ENCODE measurements around the gene PRMT2.

Gene PRMT2

DNA sequence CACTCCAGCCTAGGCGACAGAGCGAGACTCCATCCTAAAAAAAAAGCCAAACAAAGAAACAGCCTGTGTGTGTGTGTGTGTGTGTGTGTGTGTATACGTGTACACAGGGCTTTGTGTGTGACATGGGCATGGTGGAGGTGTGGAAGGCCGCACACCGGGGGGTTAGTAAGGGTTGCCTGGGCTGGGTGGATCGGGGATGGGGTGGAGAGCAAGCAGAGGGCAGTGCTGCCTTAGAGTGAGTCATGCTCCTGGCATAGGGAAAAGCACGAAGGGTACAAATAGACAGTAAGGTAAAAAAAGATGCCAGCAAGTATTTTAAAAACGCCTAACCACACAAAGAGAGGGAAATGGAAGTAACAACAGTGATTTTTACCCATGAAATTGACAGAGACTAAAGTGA is 6.2 kb downstream of the PRMT2 start:
- TF ChIP-seq FOXA1 (IDR thresholded peaks at IDR 0.05): no peak
- no peak for TF ChIP-seq L3MBTL2 (conservative IDR thresholded peaks at IDR 0.05)
- TF ChIP-seq, protein P1, sequence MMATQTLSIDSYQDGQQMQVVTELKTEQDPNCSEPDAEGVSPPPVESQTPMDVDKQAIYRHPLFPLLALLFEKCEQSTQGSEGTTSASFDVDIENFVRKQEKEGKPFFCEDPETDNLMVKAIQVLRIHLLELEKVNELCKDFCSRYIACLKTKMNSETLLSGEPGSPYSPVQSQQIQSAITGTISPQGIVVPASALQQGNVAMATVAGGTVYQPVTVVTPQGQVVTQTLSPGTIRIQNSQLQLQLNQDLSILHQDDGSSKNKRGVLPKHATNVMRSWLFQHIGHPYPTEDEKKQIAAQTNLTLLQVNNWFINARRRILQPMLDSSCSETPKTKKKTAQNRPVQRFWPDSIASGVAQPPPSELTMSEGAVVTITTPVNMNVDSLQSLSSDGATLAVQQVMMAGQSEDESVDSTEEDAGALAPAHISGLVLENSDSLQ (IDR thresholded peaks at IDR 0.05): no peak
- no peak for TF ChIP-seq NFRKB (IDR thresholded peaks at IDR 0.05)
- TF ChIP-seq ELF4 (IDR thresholded peaks at IDR 0.05): no peak
- TF ChIP-seq HDGF (IDR thresholded peaks at IDR 0.05; ENCODE audit: borderline replicate concordance): no peak
- no peak for TF ChIP-seq ARNT (IDR thresholded peaks at IDR 0.05)
- TF ChIP-seq FOXM1 (IDR thresholded peaks at IDR 0.05; ENCODE audit: borderline replicate concordance): no peak
- CTCF ChIA-PET: no interaction called here
- POLR2A ChIA-PET: no interaction called here
- DNase-seq (ENCODE audit: extremely low spot score): no peak

DNA sequence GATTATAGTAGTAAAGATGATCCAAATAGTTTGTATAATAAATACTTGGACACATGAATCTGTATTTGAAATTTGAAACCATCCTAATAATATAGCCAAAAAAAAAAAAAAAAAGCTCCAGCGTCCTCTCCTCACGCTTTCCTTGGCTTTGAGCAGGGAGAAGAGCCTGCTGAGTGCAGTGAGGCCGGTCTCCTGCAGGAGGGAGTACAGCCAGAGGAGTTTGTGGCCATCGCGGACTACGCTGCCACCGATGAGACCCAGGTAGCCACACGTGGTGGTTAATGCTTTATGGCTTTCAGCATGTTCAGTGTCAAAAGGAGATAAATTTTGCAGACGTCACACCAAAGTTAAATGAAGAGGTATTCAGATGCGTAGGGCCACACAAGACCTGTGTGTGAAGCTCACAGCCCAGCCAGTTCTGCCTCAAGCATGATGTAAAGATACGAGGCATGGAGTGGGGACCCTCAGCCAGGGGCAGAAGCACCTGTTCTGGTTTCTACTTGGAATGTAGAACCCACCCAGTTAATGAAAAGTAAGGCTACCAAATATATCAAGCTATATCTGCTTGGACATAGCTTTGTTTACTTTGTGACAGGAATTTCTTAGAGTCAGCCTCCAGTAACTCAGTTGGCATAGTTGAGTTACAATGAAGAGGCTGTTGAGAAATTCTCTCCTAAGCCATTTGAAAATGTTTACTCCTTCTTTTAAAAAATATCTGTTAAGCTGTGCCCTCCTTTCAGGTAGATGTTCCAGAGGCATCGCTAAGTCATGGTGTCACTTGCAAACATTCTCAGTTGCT is 8.1 kb downstream of the PRMT2 start:
- TF ChIP-seq L3MBTL2 (conservative IDR thresholded peaks at IDR 0.05) (no peak), FOXM1 (IDR thresholded peaks at IDR 0.05; ENCODE audit: borderline replicate concordance) (no peak), FOXK2 (IDR thresholded peaks at IDR 0.05) (no peak), ARNT (IDR thresholded peaks at IDR 0.05) (no peak), NFRKB (IDR thresholded peaks at IDR 0.05) (no peak), SUZ12 (IDR thresholded peaks at IDR 0.05) (no peak), BHLHE40 (IDR thresholded peaks at IDR 0.05; ENCODE audit: borderline replicate concordance) (no peak), TARDBP (IDR thresholded peaks at IDR 0.05) (no peak), FOXA1 (IDR thresholded peaks at IDR 0.05) (no peak), CTBP1 (IDR thresholded peaks at IDR 0.05; ENCODE audit: borderline replicate concordance) (no peak), SP1 (IDR thresholded peaks at IDR 0.05) (no peak), LEF1 (IDR thresholded peaks at IDR 0.05; ENCODE audit: borderline replicate concordance) (no peak), ZNF384 (IDR thresholded peaks at IDR 0.05) (no peak)
- TF ChIP-seq, protein P1 (IDR thresholded peaks at IDR 0.05): no peak
- CTCF ChIA-PET: no interaction called here
- POLR2A ChIA-PET: interaction anchor here (1.2 kb wide), 1 partner anchor 8 kb away, joined by 5 read pairs; the partner anchor contains the start of gene PRMT2
- no peak for DNase-seq (ENCODE audit: extremely low spot score)

DNA sequence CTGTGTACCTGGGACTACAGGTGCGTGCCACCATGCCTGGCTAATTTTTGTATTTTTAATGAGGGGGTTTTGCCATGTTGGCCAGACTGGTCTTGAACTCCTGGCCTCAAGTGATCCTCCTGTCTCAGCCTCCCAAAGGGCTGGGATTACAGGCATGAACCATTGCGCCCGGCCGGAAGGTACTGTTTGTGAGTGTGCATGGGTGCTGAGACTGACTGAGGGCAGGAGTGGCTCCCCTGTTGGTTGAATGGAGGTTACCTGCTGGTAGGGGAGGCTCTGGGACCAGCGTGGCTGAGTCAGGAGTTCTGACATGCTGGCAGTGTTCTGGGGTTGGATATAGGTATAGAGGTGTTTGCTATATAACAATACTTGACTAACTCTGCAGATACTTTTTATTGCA is 10.4 kb downstream of the PRMT2 start:
- ChIA-PET POLR2A (interaction anchor here (1.0 to 1.4 kb wide), 2 partner anchors 10 to 11 kb away, joined by 6 to 7 read pairs; partner anchors contain the start of gene PRMT2), CTCF (no interaction called here)
- TF ChIP-seq FOXK2 (IDR thresholded peaks at IDR 0.05): no peak
- TF ChIP-seq HDGF (IDR thresholded peaks at IDR 0.05; ENCODE audit: borderline replicate concordance): no peak
- no peak for TF ChIP-seq NFRKB (IDR thresholded peaks at IDR 0.05)
- no peak for TF ChIP-seq TARDBP (IDR thresholded peaks at IDR 0.05)
- TF ChIP-seq LEF1 (IDR thresholded peaks at IDR 0.05; ENCODE audit: borderline replicate concordance): no peak
- TF ChIP-seq CTBP1 (IDR thresholded peaks at IDR 0.05; ENCODE audit: borderline replicate concordance): no peak
- no peak for TF ChIP-seq L3MBTL2 (conservative IDR thresholded peaks at IDR 0.05)
- no peak for TF ChIP-seq SUZ12 (IDR thresholded peaks at IDR 0.05)
- TF ChIP-seq ARNT (IDR thresholded peaks at IDR 0.05): no peak
- TF ChIP-seq ZNF384 (IDR thresholded peaks at IDR 0.05): no peak
- TF ChIP-seq ELF4 (IDR thresholded peaks at IDR 0.05): no peak
- no peak for TF ChIP-seq FOXM1 (IDR thresholded peaks at IDR 0.05; ENCODE audit: borderline replicate concordance)
- TF ChIP-seq BHLHE40 (IDR thresholded peaks at IDR 0.05; ENCODE audit: borderline replicate concordance): no peak
- no peak for TF ChIP-seq FOXA1 (IDR thresholded peaks at IDR 0.05)
- no peak for DNase-seq (ENCODE audit: extremely low spot score)

DNA sequence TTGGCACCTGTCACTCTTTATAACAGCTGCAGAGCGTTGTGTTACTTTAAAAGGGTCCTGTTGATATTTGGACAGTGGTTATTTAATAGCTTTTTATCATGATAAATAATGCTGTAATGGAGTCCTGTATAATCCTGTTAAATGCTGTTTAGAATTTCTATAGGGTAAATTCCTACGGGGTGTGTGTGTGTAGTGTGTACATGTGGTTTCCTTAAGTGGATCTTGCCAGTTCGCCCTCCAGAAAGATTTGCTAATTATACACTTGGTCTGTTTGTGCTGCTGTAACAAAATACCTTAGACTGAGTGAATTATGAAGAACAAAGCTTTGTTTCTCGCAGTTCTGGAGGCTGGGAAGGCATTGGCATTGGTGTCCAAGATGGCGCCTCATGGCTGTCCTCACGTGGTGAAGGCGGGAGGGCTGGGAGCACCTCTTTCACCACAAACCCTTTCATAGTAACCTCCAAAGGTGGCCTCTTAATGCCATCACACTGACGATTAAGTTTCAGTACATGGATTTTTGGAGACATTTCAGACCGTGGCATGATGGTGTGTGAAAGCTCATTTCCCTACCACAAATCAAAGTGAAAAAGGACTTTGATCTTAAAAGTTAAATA is 11.2 kb downstream of the PRMT2 start:
- CTCF ChIA-PET: no interaction called here
- POLR2A ChIA-PET: interaction anchor here (1.4 kb wide), 1 partner anchor 11 kb away, joined by 7 read pairs; the partner anchor contains the start of gene PRMT2
- no peak for DNase-seq (ENCODE audit: extremely low spot score)
- TF ChIP-seq ZNF384 (IDR thresholded peaks at IDR 0.05) (no peak), HDGF (IDR thresholded peaks at IDR 0.05; ENCODE audit: borderline replicate concordance) (no peak), ARNT (IDR thresholded peaks at IDR 0.05) (no peak), TARDBP (IDR thresholded peaks at IDR 0.05) (no peak), SP1 (IDR thresholded peaks at IDR 0.05) (no peak), FOXM1 (IDR thresholded peaks at IDR 0.05; ENCODE audit: borderline replicate concordance) (no peak), ELF4 (IDR thresholded peaks at IDR 0.05) (no peak), NFRKB (IDR thresholded peaks at IDR 0.05) (no peak), BHLHE40 (IDR thresholded peaks at IDR 0.05; ENCODE audit: borderline replicate concordance) (no peak), LEF1 (IDR thresholded peaks at IDR 0.05; ENCODE audit: borderline replicate concordance) (no peak), L3MBTL2 (conservative IDR thresholded peaks at IDR 0.05) (no peak), SUZ12 (IDR thresholded peaks at IDR 0.05) (no peak), CTBP1 (IDR thresholded peaks at IDR 0.05; ENCODE audit: borderline replicate concordance) (no peak), FOXK2 (IDR thresholded peaks at IDR 0.05) (no peak), FOXA1 (IDR thresholded peaks at IDR 0.05) (no peak)
- TF ChIP-seq, protein P1 (IDR thresholded peaks at IDR 0.05): no peak

DNA sequence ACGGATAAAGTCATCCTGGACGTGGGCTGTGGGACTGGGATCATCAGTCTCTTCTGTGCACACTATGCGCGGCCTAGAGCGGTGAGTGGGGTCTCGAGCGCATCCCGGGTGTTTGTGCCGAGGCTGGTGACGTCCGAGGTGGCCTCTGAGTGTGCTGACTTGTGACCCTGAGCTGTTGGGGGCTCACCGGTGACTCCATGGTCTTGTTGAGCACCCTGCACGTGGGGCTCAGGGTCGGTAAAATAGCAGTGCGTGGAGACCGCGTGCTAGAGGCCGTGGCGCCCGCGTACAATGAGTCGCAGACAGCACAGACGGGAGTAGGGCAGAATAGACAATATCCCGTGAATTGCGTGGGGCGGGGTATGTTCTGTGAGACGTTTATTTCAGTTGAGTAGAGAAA is 13.1 kb downstream of the PRMT2 start:
- TF ChIP-seq ARNT (IDR thresholded peaks at IDR 0.05): no peak
- TF ChIP-seq FOXK2 (IDR thresholded peaks at IDR 0.05): no peak
- no peak for TF ChIP-seq LEF1 (IDR thresholded peaks at IDR 0.05; ENCODE audit: borderline replicate concordance)
- no peak for TF ChIP-seq BHLHE40 (IDR thresholded peaks at IDR 0.05; ENCODE audit: borderline replicate concordance)
- TF ChIP-seq, protein P1 (IDR thresholded peaks at IDR 0.05): no peak
- TF ChIP-seq TARDBP (IDR thresholded peaks at IDR 0.05): no peak
- no peak for TF ChIP-seq SP1 (IDR thresholded peaks at IDR 0.05)
- TF ChIP-seq ELF4 (IDR thresholded peaks at IDR 0.05): no peak
- TF ChIP-seq L3MBTL2 (conservative IDR thresholded peaks at IDR 0.05): no peak
- no peak for TF ChIP-seq SUZ12 (IDR thresholded peaks at IDR 0.05)
- TF ChIP-seq ZNF384 (IDR thresholded peaks at IDR 0.05): no peak
- no peak for TF ChIP-seq FOXM1 (IDR thresholded peaks at IDR 0.05; ENCODE audit: borderline replicate concordance)
- no peak for TF ChIP-seq CTBP1 (IDR thresholded peaks at IDR 0.05; ENCODE audit: borderline replicate concordance)
- TF ChIP-seq FOXA1 (IDR thresholded peaks at IDR 0.05): no peak
- no peak for TF ChIP-seq HDGF (IDR thresholded peaks at IDR 0.05; ENCODE audit: borderline replicate concordance)
- CTCF ChIA-PET: no interaction called here
- POLR2A ChIA-PET: no interaction called here
- DNase-seq (ENCODE audit: extremely low spot score): no peak

All from HEK293T (cell line).